GM08714 (cell line): ENCODE measurements around the gene DNMBP.
"Not testable (repeated sequence)": the region's sequence is repeated elsewhere in the genome, so short reads cannot be mapped to it uniquely, and the experiment has no call there.

Source experiments
- H3K4me3 ChIP-seq: fragments of 200-500 bp; sonication (Bioruptor generic); 2 replicates; pipeline ENCODE4 v1.5.1; 2014; ENCODE audit warnings: mild to moderate bottlenecking, low read length, inconsistent platforms
- ZNF274 ChIP-seq: IDR thresholded peaks from 2 replicates; pipeline ENCODE4 v1.6.1; 2012; ENCODE audit warnings: mild to moderate bottlenecking, low read depth, low read length

DNMBP gene

DNA sequence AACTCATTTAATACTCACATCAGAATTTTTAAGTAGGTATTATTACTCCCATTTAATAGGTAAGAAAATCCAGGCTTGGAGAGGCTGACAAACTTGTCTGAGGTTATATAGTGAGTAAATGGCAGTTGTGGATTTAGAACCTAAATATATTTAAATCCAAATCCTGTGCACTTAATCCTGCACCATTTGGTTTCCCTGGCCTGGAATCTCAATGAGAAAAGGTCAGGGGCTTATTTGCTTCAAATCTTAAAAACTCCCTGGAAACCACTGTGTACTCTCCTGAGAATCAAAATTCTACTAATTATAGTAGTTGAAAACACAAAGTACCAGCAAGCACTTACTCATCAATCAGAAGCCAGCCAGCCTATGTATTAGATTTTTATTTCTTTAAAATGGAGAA, 97.7 kb downstream of the DNMBP start:
- no peak overlapping the region for H3K4me3 ChIP-seq
- TF ChIP-seq ZNF274 = no peak

DNA sequence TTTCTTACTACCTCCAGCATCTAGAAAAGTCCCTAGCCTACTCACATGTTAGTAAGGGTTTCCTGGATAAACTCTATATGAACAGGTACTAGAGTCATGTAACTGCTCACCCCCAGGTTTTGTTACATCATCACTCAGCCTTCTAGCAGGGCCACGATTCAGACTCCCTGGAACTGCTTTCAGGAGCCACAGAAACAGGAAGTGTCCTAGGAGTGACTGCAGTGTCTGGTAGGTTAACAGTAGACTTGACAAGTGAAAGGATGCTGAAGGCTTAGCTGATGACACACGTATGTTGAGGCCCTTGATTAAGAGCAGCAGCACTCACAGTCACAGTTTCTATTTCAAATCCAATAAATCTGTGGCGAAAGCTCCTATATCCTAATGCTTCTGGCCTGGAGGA, 101.2 kb downstream of the DNMBP start:
- no peak for TF ChIP-seq ZNF274
- H3K4me3 ChIP-seq = no peak overlapping the region

DNA sequence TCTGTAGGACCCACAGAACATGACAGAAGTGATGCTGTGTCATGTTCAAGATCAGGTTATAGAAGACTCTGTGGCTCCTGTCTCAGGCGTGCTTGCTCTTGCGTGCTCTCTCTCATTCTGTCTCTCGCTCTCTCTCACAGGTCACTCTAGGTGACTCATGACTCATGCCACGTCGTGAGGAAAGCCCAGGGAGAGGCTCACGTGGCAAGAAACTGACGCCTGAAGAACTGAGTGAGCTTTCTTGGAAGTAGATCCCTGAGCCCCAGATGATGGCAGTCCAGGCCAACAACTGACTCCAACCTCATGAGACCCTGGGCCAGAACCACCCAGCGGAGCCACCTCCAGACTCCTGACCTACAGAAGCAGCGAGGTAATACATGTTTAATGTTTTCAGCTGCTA, 103.3 kb downstream of the DNMBP start:
- TF ChIP-seq ZNF274 = no peak
- no peak overlapping the region for H3K4me3 ChIP-seq

DNA sequence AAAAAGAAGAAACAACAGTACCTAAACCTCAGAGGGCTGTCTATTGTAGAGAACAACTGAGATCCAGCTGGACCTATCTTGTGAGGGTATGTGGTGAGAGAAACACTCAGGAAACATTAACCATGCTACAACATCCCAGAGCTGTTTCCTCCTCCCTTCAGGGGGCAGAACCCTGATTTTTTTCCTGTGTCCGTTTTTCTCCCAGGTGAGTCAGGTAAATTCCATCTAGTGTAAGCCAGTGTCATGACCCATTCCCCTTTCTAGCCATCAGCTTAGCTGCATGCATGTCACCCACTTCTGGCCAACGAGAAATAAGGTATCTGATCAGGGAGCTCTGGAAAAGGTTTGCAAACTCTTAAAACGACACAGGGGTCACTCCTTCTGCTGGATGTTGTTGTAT, 103.8 kb downstream of the DNMBP start:
- no peak overlapping the region for H3K4me3 ChIP-seq
- TF ChIP-seq ZNF274 = no peak

DNA sequence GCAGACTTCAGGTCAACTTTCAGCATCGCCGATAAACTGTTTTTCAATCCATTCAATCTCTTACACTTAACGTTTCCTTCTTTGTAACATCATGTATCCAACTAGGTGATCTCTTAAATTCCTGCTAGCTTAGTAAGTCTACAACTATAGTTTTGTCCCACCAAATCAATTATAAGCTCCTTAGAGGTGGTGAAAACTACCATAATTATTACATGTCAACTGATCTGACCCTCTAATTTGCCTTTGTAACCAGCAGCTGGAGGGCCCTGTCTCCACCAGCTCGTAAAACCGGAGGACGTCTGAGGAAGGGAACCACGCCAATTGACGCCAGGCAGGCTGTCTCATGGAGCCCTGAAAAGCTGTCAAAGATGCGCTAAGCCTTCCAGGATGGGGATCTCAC, 113.9 kb downstream of the DNMBP start:
- H3K4me3 ChIP-seq = no peak overlapping the region
- no peak for TF ChIP-seq ZNF274

DNA sequence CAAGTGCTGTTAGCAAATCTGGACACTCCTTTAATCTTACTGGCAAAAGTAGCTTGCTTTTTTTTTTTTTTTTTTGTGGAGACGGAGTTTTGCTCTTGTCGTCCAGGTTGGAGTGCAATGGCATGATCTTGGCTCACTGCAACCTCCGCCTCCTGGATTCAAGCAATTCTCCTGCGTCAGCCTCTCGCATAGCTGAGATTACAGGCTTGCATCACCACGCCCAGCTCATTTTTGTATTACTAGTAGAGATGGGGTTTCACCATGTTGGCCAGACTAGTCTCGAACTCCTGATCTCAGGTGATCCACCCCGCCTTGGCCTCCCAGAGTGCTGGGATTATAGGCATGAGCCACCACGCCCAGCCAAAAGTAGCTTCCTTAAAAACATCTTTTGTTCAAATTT, 114.7 kb downstream of the DNMBP start:
- not testable (repeated sequence) for H3K4me3 ChIP-seq

DNA sequence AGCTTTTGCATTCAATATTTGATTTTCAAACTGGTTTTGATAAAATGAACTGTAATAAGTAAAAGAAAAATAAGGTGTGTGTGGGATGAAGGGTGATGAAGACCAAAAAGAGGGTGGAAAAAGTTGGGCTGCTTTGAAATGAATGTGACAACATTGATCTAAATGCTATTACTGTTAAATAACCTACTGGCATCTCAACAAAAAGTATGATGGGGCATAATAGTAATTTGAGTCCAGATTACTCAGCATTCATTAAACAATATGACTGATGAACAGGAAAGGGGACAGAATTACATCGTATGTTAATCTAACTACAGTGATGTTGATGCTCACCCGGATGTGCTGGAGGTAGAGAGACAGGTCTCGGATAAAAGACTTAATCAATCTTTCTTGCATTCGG, 115.1 kb downstream of the DNMBP start:
- TF ChIP-seq ZNF274 = no peak
- H3K4me3 ChIP-seq = no peak overlapping the region

DNA sequence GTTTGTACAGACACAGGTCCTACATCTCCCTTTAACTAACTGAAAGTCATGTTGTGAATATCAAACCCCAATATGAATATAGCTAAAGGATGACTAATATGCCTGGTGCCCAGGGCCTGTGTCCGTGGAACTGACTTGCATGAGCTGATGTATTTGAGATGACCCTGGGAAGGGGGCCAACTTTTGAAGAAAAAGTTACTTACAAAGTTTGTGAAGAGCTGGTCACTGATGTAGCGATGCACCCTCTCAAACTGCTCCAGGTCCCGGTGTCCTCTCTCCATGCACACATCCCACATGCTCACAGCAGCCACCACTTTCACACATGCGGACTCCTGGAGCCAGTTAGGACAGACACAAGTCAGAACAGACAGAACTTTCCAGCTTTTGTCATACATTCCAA, 121.1 kb downstream of the DNMBP start:
- TF ChIP-seq ZNF274 = no peak
- no peak overlapping the region for H3K4me3 ChIP-seq

DNA sequence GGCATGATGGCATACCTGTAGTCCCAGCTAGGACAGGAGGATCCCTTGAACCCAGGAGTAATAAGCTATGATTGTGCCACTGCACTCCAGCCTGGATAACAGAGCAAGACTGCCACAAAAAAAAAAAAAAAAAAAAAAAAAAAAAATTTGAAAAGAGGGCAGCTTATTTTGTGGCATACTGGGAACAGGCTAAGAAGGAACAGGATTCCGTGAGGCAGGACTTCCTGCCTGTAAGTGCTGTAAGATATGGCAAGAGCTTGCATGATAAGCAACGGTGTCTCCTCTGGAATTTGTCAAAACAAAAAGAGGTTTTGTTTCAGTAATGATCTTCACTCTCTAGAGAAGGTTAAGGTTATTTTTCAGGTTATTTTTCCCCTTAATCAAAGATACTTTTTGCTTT, 126.2 kb downstream of the DNMBP start:
- H3K4me3 ChIP-seq = no peak overlapping the region
- no peak for TF ChIP-seq ZNF274

DNA sequence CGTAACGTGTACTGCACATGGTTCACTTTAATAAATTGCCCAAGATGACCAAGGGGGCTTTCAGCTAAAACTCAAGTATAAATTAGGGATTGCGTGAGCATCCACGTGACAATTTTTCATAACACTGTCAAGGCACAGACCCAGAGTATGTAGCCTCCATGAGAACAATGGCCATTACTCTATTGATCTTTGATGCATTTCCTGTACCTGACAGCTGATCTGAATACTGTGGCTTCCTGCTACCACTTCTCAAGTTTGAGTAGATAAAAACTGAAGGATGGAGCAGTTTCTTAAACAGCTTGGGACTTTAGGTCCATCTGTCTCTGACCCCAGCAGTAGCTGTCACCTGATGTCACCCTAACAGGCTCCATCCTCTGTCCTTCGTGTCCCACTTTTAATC, 128.4 kb downstream of the DNMBP start:
- H3K4me3 ChIP-seq = no peak overlapping the region
- no peak for TF ChIP-seq ZNF274

DNA sequence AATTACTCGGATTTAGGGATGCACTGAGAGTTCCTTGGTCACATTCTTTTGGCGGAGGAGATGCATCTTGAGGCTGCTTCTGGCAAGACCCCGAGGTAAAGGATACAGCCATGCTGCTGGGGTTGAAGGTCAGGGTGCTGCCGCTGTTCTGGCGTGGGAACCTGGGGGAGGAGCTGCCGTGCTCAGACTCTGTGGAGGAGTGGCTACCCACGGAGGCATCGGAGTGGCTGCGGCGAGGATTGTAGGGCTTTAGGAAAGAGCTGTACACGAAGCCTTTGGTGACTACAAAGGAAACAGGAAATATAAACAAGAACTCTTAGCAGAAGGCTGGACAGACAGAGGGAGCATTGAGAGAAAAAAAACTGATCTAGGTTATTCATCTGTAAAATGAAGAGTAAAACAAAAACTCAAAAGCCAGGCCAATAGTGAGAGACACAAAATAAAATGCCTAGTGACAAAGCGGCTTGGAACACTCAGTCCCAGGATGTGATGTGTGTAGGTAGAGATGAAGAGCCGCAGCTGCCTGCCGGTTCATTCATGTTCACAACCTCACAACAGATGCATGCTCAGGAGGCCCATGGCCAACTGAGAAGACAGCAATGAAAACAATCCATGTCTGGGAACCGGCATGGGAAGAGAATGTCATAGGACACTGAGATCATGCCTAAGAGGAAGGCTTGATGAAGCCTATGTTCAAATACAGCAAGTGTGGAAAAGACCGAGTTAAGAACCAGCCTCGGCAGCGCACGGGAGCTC, 129.5 kb downstream of the DNMBP start:
- no peak for TF ChIP-seq ZNF274
- H3K4me3 ChIP-seq = no peak overlapping the region

DNA sequence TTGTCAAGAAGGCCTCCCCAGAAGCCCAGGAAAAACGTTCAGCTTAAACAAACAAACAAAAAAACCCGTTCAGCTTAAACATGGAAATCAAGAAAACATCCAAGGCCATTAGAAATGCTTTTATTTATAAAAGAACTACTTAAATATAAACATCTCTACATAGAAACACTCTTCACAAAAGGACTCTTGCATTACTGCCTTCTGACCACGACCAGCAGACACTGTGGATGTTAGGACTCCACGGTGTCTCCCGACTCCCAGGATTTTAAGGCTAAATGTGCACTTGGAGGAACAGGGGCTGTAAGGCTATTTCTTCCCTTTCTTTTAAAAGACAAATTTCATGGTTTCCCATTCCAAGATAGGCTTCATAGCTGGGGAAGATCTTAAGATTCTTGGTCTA, 134.3 kb downstream of the DNMBP start:
- H3K4me3 ChIP-seq = no peak overlapping the region
- no peak for TF ChIP-seq ZNF274

DNA sequence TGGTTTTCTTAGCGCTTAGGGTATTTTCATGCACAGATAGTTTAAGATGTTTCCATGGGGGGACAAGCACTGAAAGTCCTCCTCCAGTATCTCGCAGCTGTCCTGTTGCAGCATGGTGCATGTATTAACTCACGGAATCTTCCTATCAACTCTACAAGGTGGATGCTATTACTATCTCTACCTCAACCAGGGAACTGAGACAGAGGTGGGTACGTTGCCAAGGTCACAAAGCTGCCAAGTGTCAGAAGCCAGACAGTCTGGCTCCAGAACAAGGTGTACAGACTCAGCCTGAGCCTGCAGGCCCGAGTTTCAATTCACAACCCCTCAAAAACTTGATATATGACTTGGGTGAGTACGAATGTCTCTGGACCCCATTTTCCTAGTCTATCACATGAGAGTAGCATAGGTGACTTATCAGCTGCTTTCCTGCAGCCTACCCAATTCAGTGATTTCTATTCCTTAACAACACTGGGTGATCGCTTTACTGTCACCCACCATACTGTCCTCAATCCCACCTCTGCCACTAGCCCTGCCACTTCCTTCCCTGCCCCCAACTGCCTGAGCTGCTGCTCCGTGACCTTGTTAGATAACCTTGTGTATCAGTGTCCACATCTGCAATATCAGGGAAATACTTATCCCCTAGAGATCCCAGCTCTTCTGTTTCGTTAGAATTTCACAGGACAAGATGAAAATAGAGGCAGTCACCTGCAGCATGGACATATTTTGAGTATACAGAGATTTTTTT, 135.2 kb downstream of the DNMBP start:
- TF ChIP-seq ZNF274 = no peak
- H3K4me3 ChIP-seq = no peak overlapping the region

DNA sequence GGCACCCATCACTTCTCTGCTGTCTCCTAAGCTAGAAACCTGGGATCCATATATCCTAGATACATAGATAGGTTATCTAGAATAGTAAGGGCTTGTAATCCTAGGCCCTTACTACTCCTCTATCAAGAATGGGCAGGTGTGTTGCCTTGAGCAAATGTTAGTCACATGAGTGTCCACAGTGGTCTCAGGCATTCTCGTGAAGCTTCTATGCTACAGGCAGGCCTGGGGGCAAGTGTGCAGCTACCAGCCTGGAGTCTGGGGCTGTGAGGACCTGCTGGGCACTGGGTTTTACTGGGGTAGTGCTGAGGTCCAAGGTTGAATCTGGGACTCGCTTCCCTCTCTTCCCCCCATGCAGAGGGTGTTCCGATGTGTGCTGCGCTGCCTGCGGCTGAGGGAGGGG, 135.9 kb downstream of the DNMBP start:
- no peak for TF ChIP-seq ZNF274
- H3K4me3 ChIP-seq = no peak overlapping the region

DNA sequence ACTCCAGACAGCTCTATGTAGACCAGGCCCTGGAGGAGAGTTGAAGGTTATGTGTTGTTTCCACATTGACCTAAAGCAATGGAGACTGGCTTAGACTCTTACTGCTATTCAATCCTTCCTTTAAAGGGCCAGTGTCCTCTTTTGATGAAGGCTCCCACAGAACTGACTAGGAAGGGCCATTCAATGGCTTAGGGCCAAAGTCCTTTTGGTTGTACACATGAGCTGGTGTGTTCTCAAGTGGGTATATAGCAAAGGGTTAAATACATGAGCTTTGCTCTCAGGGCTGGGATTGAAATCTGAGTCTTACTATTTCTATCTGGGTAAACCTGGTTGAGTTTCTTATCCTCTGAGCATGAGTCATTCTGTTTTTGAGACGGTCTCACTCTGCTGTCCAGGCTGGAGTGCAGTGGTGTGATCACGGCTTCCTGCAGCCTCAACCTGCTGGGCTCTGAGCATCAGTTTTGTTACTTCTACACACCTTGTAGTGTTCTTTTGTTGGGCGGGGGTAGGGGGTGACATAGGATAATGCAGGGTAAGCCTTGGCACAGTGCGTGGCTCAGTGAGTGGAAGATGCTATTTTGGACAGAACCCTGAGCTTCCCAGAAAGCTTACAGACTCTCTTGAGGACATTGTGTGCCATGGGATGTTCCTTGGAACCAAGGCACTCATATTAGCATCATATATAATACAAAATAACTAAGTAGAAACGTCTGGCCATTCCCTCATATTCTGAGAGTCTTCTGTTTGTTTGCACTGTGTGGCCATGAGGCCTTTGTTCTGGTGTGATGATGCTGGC, 137.2 kb downstream of the DNMBP start:
- TF ChIP-seq ZNF274 = no peak
- H3K4me3 ChIP-seq = no peak overlapping the region
